ENCODE measurements around the gene PLA2G7.

The PLA2G7 gene

GRCh38 chr6:46688966-46689335, 46.2 kb downstream of the PLA2G7 start:
- no peak for DNase-seq (ENCODE audit: low spot score)

- DNase-seq (ENCODE audit: low spot score): no peak
Measured at GRCh38 chr6:46688117-46688965, 46.8 kb downstream of the PLA2G7 start.

- no peak for DNase-seq (ENCODE audit: low spot score)
Measured at GRCh38 chr6:46687619-46688097, 47.5 kb downstream of the PLA2G7 start, which contains the start of gene TDRD6. TDRD6 (plus strand) TSS chr6:46687885; CDS start chr6:46688129, 244 bp downstream.

GRCh38 chr6:46684771-46685170, 50.4 kb downstream of the PLA2G7 start:
- no peak for DNase-seq (ENCODE audit: low spot score)

GRCh38 chr6:46677314-46677654, 57.9 kb downstream of the PLA2G7 start:
- DNase-seq (ENCODE audit: low spot score): no peak

GRCh38 chr6:46676604-46677313, 58.4 kb downstream of the PLA2G7 start:
- DNase-seq (ENCODE audit: low spot score): no peak

- DNase-seq (ENCODE audit: low spot score): no peak
Measured at GRCh38 chr6:46674410-46674809, 60.8 kb downstream of the PLA2G7 start.

- DNase-seq (ENCODE audit: low spot score): no peak
Measured at GRCh38 chr6:46667377-46667776, 67.8 kb downstream of the PLA2G7 start.

GRCh38 chr6:46661483-46661882, 73.7 kb downstream of the PLA2G7 start:
- no peak for DNase-seq (ENCODE audit: low spot score)

- no peak for DNase-seq (ENCODE audit: low spot score)
Measured at GRCh38 chr6:46657642-46658041, 77.5 kb downstream of the PLA2G7 start.

GRCh38 chr6:46655803-46656202, 79.4 kb downstream of the PLA2G7 start:
- DNase-seq (ENCODE audit: low spot score): no peak

All from HuH-7.5 (cell line).